HG03342 (cell line): ENCODE measurements around the gene ZNF710.
A peak's percentile ranks its signal among the peaks of the same experiment; 100 is the strongest.

ENCODE experiments used
- ATAC-seq: cut with Tn5 transposase; IDR thresholded peaks from one replicate; pipeline ENCODE4 v1.9.1; 2021; ENCODE audit warnings: mild to moderate bottlenecking, moderate library complexity; ENCODE audit not compliant: unreplicated experiment

Gene ZNF710

GRCh38 chr15:90076716-90077115 is 75.6 kb downstream of the ZNF710 start:
- ATAC-seq: no peak

- no peak for ATAC-seq
Measured at GRCh38 chr15:90078965-90079364, 77.8 kb downstream of the ZNF710 start.

DNA sequence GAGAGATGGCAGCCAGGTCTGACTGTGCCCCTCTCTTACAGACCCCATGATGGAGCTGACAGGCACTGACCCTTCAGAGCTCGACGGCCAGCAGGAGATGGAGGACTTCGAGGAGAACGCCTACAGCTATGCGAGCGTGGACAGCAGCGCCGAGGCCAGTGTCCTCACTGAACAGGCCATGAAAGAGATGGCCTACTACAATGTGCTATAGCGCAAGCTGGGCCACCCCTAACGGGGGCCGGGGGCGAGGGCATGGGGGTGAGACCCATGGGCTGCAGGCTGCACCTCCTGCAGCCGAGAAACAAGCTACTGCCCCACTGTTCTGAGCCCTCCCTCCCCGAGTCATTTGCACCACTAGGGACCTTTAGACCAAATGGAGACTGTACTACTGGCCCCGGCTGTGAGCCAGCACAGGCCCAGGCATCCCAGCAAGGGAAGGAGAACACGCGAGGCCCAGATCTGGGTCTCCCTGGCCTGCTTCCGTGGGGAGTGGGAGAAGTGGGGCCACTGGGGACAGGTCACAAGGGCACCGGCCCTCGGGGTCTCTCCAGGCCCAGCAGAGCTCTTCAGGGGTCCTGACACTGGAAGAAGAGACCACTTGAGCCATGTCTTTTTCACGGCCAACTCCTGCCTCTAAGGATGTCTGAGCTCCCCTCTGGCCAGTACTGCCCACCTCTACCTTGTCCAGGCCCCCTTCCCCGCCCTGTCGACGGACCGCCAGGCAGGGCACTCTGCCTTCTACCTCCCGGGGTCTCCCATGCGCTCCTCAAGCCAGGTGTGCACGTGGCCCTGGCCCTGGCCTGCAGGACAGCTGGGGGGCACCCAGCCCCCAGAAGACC is 78.7 kb downstream of the ZNF710 start:
- no peak for ATAC-seq

GRCh38 chr15:90080458-90080755 is 79.3 kb downstream of the ZNF710 start:
- no peak for ATAC-seq

- ATAC-seq: no peak
Measured at GRCh38 chr15:90080818-90081393, 79.8 kb downstream of the ZNF710 start.

DNA sequence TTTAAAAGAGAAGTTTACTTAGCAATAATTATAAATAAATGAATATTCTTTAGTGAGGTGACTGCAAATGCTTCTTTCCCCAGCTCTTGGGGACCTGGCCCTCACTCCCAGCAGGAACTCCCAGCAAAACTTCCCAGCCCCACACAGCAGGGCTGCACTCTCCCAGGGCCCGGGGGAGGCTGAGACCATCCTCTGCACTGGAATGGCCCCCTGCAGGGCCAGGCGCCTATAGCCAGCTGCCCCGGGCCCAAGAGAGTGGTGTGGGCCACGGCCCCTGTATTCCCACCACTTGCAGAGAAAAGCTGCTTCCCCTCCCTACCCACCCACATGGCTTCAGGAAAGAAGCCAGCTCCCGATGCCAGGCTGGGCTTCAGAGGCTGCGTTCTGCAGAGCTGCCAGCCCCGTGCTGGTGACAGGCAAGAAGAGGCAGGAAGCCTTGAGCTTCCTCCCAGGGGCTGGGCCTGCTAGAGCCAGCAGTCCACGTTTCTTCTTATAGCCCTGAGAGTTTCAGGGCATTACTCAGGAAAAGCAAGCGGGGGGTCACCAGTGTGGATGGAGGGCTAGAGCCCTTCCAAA is 81.1 kb downstream of the ZNF710 start:
- no peak for ATAC-seq

DNA sequence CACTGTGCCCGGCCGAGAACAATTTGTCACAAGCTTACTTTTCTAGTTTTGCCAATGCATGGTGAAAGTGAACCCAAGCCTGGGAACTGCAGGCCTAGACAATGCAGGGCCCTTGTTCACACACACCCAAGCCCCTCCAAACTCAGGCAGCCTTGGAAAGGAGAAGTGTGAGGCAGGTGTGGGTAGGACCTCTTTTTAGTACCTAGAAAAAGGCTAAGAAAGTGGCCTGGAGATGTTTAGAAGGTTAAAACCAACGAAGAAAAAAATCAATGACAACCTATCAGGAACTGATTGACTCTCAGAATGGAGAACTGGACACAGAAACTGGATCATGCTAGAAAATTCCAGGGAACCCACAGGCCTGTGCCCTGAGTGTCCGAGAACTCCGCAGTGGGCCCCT is 82.3 kb downstream of the ZNF710 start:
- ATAC-seq: no peak

DNA sequence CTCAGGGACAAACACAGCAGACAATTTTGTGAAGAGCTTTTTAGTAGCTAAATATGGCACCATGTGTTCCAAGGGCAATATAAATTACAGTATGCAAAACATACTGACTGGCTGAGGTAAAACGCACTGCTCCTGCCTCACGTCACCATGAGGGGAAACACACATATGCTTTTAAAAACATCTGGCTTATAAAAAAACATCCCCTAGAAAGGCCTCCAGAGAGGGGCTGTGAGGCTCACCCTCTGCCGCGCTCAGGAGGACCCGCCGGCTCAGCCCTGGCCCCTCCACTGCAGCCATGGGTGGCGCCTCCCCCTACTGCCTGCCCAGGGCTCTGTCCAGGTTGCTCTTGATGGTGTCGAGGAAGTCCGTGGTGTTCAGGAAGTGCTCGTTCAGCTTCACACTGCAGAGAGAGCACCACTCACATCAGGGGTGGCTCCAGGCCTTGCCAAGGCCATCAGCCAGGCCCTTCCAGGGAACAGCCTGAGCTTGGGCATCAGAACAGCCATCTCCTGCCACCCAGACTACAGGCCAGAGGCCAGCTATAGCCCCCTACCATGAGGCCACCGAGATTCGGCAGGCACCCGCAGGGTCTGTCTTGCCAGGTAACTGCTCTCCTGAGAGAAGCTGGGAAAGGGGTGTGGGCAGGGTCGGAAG is 83.0 kb downstream of the ZNF710 start:
- ATAC-seq: no peak

DNA sequence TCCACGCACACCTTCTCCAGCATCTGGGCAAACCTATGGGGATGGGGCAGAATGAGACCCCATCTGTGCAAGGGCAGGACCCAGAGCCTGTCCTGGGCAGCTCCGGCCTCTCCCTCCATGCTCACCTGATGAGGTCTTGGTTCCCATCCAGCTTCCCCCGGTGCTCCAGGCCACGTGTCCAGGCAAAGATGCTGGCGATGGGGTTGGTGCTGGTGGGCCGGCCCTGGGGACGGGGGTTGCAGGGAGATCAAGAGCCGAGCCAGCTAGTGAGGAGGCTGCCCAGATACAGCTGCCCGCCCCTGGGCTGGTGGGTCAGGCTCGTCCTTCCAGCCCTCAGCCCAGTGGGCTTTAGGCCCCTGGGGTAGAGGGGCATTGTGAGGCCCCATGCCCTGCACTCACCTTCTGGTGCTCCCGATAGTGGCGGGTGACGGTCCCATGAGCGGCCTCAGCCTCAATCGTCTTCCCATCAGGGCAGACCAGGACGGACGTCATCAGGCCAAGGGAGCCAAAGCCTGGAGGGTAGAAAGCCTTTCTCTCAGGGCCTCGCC is 83.8 kb downstream of the ZNF710 start:
- ATAC-seq: no peak

- ATAC-seq: no peak
Measured at GRCh38 chr15:90085565-90085964, 84.4 kb downstream of the ZNF710 start.

- no peak for ATAC-seq
Measured at GRCh38 chr15:90086868-90087268, 85.7 kb downstream of the ZNF710 start.

GRCh38 chr15:90087454-90088154 is 86.5 kb downstream of the ZNF710 start:
- ATAC-seq: no peak

DNA sequence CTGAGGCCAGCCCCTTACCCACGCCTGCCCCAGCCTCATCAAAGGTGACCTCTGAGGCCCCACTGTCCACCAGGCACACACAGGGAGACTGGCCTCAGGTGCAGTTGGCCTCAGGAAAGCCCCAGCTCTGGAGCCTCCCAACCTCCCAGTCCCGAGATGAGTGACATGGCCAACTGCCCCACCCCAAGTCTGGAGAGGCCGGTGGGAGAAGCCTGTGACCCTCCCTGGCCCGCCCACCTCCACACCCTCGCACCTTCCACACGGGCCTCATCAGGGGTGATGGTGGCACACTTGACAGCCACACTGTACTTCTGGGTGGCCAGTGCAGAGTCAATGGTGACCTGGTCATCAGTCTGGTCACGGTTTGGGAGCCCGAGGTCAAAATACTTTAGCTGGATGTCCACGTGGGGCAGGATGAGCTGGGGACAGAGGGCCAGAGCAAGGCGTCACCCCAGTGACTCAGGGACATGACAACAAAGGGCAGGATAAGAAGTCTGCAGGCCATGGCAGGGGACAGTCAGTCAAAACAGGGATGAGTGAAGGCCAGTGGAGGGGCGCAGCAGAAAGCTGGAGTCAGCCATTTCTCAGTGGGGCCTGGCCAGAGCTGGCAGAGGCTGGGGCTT is 89.2 kb downstream of the ZNF710 start:
- no peak for ATAC-seq

- no peak for ATAC-seq
Measured at GRCh38 chr15:90091156-90091931, 90.2 kb downstream of the ZNF710 start.

DNA sequence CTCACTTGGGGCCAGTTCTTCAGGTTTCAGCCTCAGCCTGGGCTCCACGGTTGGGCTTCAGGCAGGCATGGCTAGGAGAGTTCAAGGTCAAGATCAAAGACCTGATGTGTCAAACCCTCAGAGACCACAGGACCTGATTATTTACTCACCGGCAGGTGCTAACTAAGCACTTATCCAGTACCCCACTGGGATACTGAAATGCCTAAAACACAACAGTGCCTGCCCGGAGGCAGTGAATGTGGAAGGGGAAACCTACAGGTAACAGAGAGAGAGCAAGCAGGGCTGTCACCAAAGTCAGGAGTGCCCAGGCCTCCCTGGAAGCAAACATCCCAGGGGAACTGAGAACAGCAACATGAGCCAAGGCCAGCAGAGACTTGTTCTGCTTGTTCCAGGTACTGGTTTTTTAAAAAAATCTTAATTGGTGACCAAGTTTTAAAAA is 94.4 kb downstream of the ZNF710 start:
- ATAC-seq: no peak

- ATAC-seq: peak; percentile 50
Measured at GRCh38 chr15:90097475-90097874, 96.4 kb downstream of the ZNF710 start.

DNA sequence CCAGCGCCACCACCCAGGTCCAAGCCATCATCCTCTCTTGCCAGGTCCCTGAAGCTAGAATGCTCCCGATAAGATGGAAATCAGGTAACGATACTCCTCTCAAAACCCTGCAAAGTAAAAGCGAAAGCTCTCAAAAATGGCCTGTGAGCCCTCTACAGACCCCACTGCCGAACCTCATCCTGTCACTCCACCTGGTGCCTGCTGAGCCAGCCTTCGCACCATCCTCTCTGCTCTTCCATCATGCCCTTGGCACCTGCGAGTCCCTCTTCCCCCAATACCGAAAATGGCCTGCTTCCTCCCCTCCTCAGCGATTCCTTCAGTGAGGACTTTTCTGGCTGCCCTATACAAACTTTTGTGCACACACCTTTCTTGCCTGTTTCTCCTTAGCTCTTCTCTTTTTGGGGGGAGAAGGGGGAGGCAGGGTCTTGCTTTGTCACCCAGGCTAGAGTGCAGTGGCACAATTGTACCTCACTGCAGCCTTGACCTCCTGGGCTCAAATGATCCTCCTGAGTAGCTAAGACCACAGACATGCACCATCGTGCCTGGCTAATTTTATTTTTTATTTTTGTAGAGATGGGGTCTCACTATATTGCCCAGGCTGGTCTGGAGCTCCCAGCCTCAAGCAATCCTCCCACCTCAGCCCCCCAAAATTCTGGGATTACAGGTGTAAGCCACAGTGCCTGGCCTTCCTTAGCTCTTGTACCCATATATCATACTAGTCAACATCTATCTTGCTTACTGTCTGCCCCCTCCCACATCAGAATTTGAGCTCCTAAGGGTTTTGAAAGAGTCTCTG is 98.1 kb downstream of the ZNF710 start:
- no peak for ATAC-seq

DNA sequence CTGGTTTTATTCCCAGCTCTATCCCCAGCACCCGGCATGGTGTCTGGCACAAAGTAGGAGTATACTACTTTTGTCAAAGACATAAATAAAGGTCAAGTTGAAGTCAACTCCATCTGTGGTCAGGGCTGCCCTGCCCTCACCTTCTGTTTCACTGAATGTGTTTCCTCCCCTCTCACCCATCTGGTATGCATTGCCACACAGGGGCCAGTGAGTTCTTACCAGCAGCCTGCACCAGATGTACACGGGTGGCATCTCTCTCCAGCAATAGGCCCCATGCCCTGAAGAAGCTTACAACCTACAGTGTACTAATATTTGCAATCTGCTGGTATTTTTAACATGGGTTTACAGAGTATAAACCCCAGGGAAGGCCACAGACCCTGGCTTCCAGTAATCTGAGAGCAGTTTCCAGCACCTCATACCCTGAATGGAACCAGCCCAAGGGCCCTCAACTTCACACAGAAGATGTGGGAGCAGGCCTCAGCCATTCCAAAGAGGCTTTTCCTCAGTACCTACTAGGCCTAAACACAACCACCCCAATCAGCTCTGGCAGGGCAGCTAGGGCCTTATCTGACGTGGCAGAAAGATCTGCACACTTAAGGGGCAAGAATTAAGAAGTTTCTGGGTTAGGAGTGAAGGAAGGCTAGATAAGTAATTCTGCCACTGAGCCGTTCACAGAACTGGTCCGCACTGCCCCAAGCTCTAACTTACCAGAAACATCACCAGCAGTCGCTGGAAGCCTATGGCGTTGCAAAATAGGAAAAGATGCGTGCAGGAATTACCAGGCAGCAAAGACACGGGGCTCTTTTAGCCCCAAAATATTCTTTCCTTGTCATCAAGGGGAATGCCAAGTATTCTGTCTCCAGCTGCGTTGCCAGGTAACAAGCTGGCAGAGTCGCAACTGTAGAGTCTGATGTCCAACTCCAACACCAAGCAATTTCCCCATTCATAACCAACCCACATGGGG is 99.0 kb downstream of the ZNF710 start:
- ATAC-seq: no peak
